ENCODE measurements around the gene IPO9. TPM values are rescaled to one million over a fixed set of nuclear protein-coding genes. Genes with fewer than 3 reads are reported as not detected.

Gene IPO9
- total RNA-seq, 1 experiment from 2014 or later: 80.6 TPM

- TF ChIP-seq, protein P1, sequence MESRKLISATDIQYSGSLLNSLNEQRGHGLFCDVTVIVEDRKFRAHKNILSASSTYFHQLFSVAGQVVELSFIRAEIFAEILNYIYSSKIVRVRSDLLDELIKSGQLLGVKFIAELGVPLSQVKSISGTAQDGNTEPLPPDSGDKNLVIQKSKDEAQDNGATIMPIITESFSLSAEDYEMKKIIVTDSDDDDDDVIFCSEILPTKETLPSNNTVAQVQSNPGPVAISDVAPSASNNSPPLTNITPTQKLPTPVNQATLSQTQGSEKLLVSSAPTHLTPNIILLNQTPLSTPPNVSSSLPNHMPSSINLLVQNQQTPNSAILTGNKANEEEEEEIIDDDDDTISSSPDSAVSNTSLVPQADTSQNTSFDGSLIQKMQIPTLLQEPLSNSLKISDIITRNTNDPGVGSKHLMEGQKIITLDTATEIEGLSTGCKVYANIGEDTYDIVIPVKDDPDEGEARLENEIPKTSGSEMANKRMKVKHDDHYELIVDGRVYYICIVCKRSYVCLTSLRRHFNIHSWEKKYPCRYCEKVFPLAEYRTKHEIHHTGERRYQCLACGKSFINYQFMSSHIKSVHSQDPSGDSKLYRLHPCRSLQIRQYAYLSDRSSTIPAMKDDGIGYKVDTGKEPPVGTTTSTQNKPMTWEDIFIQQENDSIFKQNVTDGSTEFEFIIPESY (IDR thresholded peaks at IDR 0.05; ENCODE audit: extremely low read depth, insufficient replicate concordance, low read length): peak; percentile 78
- peak; percentile 47; the same call in 1 of the 2 replicates for TF ChIP-seq ZFX (IDR thresholded peaks at IDR 0.05)
- peak; percentile 79 for TF ChIP-seq MAX (IDR thresholded peaks at IDR 0.05)
- peak; percentile 89 for TF ChIP-seq POLR2AphosphoS5 (IDR thresholded peaks at IDR 0.05; ENCODE audit: low read depth, low read length)
- TF ChIP-seq SP1 (IDR thresholded peaks at IDR 0.05; ENCODE audit: low read depth): peak; percentile 71; the same call in 1 of the 2 replicates
Measured at GRCh38 chr1:201828820-201829774, at the start of gene IPO9 (continued).

DNA sequence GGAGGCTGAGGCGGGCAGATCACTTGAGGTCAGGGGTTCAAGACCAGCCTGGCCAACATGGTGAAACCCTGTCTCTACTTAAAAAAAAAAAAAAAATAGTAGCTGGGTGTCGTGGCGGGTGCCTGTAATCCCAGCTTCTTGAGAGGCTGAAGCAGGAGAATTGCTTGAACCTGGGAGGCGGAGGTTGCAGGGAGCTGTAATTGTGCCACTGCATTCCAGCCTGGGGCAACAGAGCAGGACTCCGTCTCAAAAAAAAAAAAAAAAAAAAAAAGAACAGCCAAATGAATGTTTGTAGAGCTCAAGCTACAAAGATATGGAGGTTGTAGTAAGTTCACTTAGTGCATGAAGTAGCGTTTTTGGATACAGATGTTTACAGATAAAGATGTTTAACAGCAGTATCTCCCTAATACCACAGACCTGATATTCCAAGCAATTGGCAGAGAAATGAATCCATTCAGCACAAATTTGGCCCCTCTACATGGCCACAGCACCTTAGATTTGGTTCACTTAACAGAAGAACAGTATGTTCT, 49.5 kb upstream of the IPO9 start:
- Histone ChIP-seq H3K9me2 (ENCODE audit: insufficient read depth) (no peaks in the 10 kb centered on the region), H3K9me3 (ENCODE audit: control insufficient read depth in 1 of 2, insufficient read depth in 1 of 2, low read depth in 1 of 2, low read length in 2 of 2) (no peaks in the 10 kb centered on the region), H3K27me3 (ENCODE audit: insufficient read depth, low read length) (no peaks in the 10 kb centered on the region), H3K4me2 (ENCODE audit: low read length) (no peak overlapping the region), H3K79me2 (ENCODE audit: insufficient read depth, low read length) (no peaks in the 10 kb centered on the region), H3K9ac (ENCODE audit: low read length) (no peak overlapping the region), H3K4me3 (replicated peaks in 1 of 2; ENCODE audit: low read depth in 1 of 2, low read length in 2 of 2) (no peak overlapping the region), H2AFZ (ENCODE audit: low read depth, low read length, poor library complexity, severe bottlenecking) (no peak overlapping the region), H4K20me1 (ENCODE audit: insufficient read depth) (no peaks in the 10 kb centered on the region), H3K36me3 (ENCODE audit: control insufficient read depth in 1 of 2, insufficient read depth in 2 of 2, low read length in 2 of 2) (peaks cover 12 to 13% of the 10 kb centered on the region in 2 experiments; a peak in 3 of 4 replicates), H3K27ac (ENCODE audit: low read depth, low read length) (no peak overlapping the region), H3K4me1 (ENCODE audit: control insufficient read depth in 1 of 2, insufficient read depth in 2 of 2, low read length in 2 of 2) (no peaks in the 10 kb centered on the region; a peak in 1 of 4 replicates)
- ChIA-PET POLR2A (no interaction called here), RAD21 (ENCODE audit: low non-redundant PET in 1 of 2, low total read pairs in 2 of 2, uncharacterized antibody in 2 of 2, unreplicated experiment in 2 of 2) (no interaction called here), CTCF (interaction anchor here (1.9 kb wide), 1 partner anchor 13 kb away, joined by 5 read pairs; no protein-coding TSS in a partner anchor)
- intact Hi-C loops (cut with micrococcal nuclease): no loop called here
- TF ChIP-seq EZH2phosphoT487 (IDR thresholded peaks at IDR 0.05; ENCODE audit: borderline replicate concordance) (no peak), SP1 (IDR thresholded peaks at IDR 0.05; ENCODE audit: low read depth) (no peak), MAX (IDR thresholded peaks at IDR 0.05) (no peak), EGR1 (IDR thresholded peaks at IDR 0.05; ENCODE audit: low read depth) (no peak)
- TF ChIP-seq, protein P1 (IDR thresholded peaks at IDR 0.05; ENCODE audit: extremely low read depth, insufficient replicate concordance, low read length): no peak
- no peak for ATAC-seq
- no peak for DNase-seq (ENCODE audit: low read depth, low spot score)
- BruUV-seq (replicated peaks): no TSS peak
